Measurements from ENCODE around the gene PHKG2.
A peak's percentile ranks its signal among the peaks of the same experiment; 100 is the strongest.

Gene PHKG2

GRCh38 chr16:30755955-30756780 lies 7.9 kb downstream of the PHKG2 start:
- H3K4me3 ChIP-seq (ENCODE audit: low read depth, low read length), result no peak overlapping the region
- no peak for TF ChIP-seq POLR2A (IDR thresholded peaks at IDR 0.05; ENCODE audit: extremely low read depth, insufficient read length)
- no peak for TF ChIP-seq MYC (IDR thresholded peaks at IDR 0.05; ENCODE audit: low read depth, low read length)
- no peak for TF ChIP-seq MAX (IDR thresholded peaks at IDR 0.05; ENCODE audit: low read depth, low read length)
- no peak for TF ChIP-seq CTCF (IDR thresholded peaks at IDR 0.05; ENCODE audit: low read depth, low read length)
- DNase-seq (ENCODE audit: low read depth), result no peak

- TF ChIP-seq MYC (IDR thresholded peaks at IDR 0.05; ENCODE audit: low read depth, low read length) (no peak), MAX (IDR thresholded peaks at IDR 0.05; ENCODE audit: low read depth, low read length) (no peak), CTCF (IDR thresholded peaks at IDR 0.05; ENCODE audit: low read depth, low read length) (no peak), POLR2A (IDR thresholded peaks at IDR 0.05; ENCODE audit: extremely low read depth, insufficient read length) (no peak)
- H3K4me3 ChIP-seq (ENCODE audit: low read depth, low read length), result no peak overlapping the region
- no peak for DNase-seq (ENCODE audit: low read depth)
These were observed 8.5 kb downstream of the PHKG2 start for GRCh38 chr16:30756781-30757100.

- TF ChIP-seq POLR2A (IDR thresholded peaks at IDR 0.05; ENCODE audit: extremely low read depth, insufficient read length) (no peak), MAX (IDR thresholded peaks at IDR 0.05; ENCODE audit: low read depth, low read length) (no peak)
- DNase-seq (ENCODE audit: low read depth), result no peak
- H3K4me3 ChIP-seq (ENCODE audit: low read depth, low read length), result no peak overlapping the region
These were observed 9.1 kb downstream of the PHKG2 start for GRCh38 chr16:30757316-30757715.

GRCh38 chr16:30758988-30759491 lies 10.8 kb downstream of the PHKG2 start:
- H3K4me3 ChIP-seq (ENCODE audit: low read depth, low read length), result peak overlapping the region; percentile 94
- TF ChIP-seq CTCF (IDR thresholded peaks at IDR 0.05; ENCODE audit: low read depth, low read length) (no peak), POLR2A (IDR thresholded peaks at IDR 0.05; ENCODE audit: extremely low read depth, insufficient read length) (peak; percentile 32), MAX (IDR thresholded peaks at IDR 0.05; ENCODE audit: low read depth, low read length) (no peak; the same call in none of the 2 replicates), MYC (IDR thresholded peaks at IDR 0.05; ENCODE audit: low read depth, low read length) (no peak)
- DNase-seq (ENCODE audit: low read depth), result peak; percentile 89

- TF ChIP-seq POLR2A (IDR thresholded peaks at IDR 0.05; ENCODE audit: extremely low read depth, insufficient read length) (no peak), MYC (IDR thresholded peaks at IDR 0.05; ENCODE audit: low read depth, low read length) (no peak)
- H3K4me3 ChIP-seq (ENCODE audit: low read depth, low read length), result peak overlapping the region; percentile 94
- peak; percentile 36 for DNase-seq (ENCODE audit: low read depth)
These were observed 11.9 kb downstream of the PHKG2 start for GRCh38 chr16:30760001-30760559.

- TF ChIP-seq CTCF (IDR thresholded peaks at IDR 0.05; ENCODE audit: low read depth, low read length) (no peak), MYC (IDR thresholded peaks at IDR 0.05; ENCODE audit: low read depth, low read length) (no peak; the same call in 1 of the 2 replicates), MAX (IDR thresholded peaks at IDR 0.05; ENCODE audit: low read depth, low read length) (peak; percentile 38; the same call in 1 of the 2 replicates)
- peak overlapping the region; percentile 94 for H3K4me3 ChIP-seq (ENCODE audit: low read depth, low read length)
- DNase-seq (ENCODE audit: low read depth), result no peak
These were observed 12.6 kb downstream of the PHKG2 start for GRCh38 chr16:30760577-30761426.

Measured in NB4 (cell line).